NCI-H1092 (cell line): Measurements from ENCODE around the gene ANKMY1.
A peak's percentile ranks its signal among the peaks of the same experiment; 100 is the strongest.

Experiments used
- DNase-seq: peaks from one replicate; lab custom pipeline; 2025; lab: John Stamatoyannopoulos, UW

The ANKMY1 gene

DNA sequence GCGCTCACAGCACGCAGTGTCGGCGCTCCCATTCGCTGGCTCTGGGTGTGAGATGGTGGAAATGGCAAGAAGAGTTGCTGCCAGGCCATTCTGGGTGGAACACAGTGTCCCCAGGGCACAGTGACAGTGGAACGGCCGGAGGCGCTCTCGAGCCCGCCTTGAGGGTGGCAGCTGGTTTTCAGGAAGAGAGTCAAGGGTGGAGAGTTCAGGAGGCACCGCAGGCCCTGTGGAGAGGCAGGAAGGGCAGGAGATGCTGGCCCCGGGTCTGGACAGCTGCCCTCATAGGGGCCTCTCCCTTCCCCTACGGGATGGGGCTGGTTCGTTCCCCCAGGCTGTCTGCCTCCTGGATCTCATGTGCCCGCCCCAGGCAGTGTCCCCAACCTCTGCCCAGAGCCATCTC, 109.9 kb downstream of the ANKMY1 start:
- no peak for DNase-seq

DNA sequence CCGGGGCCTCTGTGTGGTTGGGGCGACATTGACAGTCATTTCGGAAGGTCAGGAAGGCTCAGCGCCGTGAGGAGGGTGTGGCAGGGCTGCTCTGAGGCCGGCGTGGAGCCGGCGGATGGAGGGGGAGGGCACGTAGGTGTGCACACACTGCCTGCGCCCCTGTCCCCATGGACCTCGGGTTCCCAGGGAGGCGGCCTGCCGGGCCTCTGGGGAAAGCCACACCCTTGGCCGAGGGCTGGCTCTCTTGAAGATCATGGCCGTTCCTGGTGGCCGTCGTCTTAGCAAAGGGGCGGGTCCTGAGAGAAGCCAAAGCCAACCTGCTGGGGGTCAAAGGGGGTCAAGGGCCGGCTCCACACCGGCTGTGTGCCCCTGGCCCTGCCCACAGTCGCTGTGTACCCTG, 110.5 kb downstream of the ANKMY1 start:
- DNase-seq: no peak

- no peak for DNase-seq
These were observed 111.1 kb downstream of the ANKMY1 start for GRCh38 chr2:240446664-240447175.

GRCh38 chr2:240445961-240446663, 111.7 kb downstream of the ANKMY1 start:
- DNase-seq: no peak

GRCh38 chr2:240444464-240444863, 113.3 kb downstream of the ANKMY1 start:
- no peak for DNase-seq

- DNase-seq: no peak
These were observed 113.9 kb downstream of the ANKMY1 start for GRCh38 chr2:240443891-240444301.

GRCh38 chr2:240442891-240443715, 114.7 kb downstream of the ANKMY1 start:
- no peak for DNase-seq

DNA sequence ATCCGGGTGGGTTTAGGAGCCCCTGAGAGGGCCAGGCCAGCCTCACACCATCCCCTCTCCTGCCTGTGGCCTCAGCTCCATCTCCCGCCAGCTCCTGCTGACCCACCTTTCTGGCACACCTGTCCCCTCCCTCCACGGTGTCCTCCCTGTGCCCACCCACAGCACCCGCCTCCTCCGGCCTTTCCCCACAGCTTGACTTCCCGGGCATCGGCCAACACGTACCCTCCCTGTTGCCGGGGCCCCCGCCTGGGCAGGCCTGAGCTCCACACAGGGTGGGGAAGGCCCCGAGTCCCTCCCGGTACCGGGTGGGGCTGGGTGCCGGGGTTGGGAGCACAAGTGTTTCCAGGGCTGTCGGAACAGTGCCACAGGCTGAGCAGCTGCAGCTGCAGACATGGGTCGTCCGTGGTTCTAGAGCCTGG, 115.8 kb downstream of the ANKMY1 start:
- DNase-seq: no peak

DNA sequence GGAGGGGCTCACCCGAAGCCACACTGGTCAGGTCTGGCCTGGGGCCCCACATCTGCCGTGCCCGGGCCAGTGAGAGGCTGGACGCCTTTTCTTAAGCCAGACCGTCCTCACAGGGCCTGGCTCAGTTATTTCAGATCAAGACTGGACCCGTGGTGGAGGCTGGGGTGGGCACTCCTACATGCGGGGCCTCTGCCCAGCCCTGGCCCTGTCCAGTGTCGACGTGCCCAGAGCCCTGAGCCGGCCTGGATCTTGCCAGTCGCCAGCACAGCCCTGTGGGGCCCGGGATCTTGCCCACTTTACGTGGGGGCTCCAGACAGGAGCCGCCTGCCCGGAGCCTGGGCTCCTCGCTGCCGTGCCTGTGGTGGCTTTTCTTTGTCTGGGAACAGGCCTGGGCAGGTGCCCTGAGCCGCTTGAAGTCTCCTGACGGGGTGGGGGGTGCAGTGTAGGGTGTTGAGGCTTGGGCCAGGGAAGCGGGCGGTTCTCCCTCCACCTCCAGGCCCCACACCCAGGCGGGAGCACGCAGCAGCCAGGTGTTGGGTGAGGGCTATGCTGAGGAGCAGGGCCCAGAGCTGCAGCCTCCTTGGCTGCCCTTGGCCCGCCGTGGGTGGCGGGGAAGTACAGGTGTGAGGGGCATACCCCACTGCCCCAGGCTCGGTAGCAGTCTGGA, 116.3 kb downstream of the ANKMY1 start:
- no peak for DNase-seq

DNA sequence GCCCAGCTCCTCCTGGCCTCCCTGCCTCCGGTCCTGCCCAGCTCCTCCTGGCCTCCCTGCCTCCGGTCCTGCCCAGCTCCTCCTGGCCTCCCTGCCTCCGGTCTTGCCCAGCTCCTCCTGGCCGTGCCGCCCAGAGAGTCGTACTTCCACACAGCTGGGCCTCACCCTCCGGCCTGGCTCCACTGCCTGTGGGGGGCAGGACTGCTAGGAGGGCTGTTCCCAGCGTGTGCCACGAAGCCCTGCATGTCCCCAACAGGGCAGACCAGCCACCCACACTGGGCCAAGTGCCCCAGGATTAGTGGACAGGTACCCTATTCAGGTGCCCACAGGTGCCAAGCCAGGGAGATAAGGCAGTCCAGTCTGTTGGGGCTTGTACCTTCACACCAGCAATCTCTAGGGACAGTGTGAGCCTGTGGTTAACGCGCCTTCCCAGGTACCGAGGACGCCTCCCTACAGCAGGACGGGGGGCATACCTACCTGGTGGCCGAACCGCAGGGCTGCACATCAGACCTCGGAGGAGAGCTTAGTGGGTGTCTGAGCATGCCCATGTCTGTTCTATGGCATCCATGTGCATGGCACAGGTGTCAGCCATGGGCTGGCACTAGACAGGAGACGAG, 117.0 kb downstream of the ANKMY1 start:
- no peak for DNase-seq

- DNase-seq: no peak
These were observed 117.5 kb downstream of the ANKMY1 start for GRCh38 chr2:240440251-240440650.

GRCh38 chr2:240439698-240440151, 118.1 kb downstream of the ANKMY1 start:
- DNase-seq: no peak

GRCh38 chr2:240438810-240439697, 118.7 kb downstream of the ANKMY1 start:
- DNase-seq: no peak

- DNase-seq: peak; percentile 8
These were observed 119.7 kb downstream of the ANKMY1 start for GRCh38 chr2:240437861-240438809.

- no peak for DNase-seq
These were observed 120.3 kb downstream of the ANKMY1 start for GRCh38 chr2:240437551-240437860.

- DNase-seq: no peak
These were observed 120.9 kb downstream of the ANKMY1 start for GRCh38 chr2:240436683-240437550.

DNA sequence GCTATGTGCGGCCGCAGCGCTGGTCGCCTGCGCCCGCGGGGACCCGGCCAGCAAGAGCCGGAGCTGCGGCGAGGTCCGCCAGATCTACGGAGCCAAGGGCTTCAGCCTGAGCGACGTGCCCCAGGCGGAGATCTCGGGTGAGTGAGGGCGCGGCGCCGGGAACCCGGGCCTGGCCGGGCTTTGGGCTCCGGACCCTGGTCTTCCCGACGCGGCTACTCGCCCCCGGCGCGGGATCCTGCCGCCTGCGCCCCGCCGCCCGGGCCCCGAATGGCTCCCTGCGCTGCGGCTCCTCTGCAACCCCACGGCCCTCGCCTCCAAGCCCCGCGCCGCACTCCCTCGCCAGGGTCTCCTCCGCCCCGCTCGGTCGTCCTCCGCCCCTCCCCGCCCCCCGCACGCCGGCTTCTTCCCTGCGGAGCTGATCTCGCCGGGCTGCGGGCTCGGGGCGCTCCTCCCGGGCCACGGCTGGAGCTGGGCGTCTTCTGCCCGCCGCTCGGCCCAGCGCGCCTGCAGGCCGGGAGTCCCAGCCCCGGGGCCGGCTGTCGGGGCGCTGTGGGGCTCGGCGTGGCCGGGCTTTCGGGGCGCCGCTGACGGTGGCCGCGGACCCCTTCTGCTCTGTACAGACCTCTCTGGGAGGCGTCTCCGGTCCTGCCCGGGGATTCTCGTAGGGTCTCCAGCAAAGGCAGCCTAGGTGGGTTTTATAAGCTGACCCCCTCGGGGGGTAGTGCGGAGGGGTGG, 121.7 kb downstream of the ANKMY1 start:
- DNase-seq: no peak

- peak; percentile 53 for DNase-seq
These were observed 122.3 kb downstream of the ANKMY1 start, which contains the start of gene GPC1 for GRCh38 chr2:240435457-240435947. GPC1 (plus strand) TSS chr2:240435663; CDS start chr2:240435919, 256 bp downstream.
